Lower leg skin (tissue), 3 donors: ENCODE measurements around the gene PDLIM5.
"Not testable (repeated sequence)": the region's sequence is repeated elsewhere in the genome, so short reads cannot be mapped to it uniquely, and the experiment has no call there.

Experiments
- CTCF ChIP-seq, 3 donors: fragments of 450-650 bp; IDR thresholded peaks; one replicate each; pipeline ENCODE4 v1.5.1; 2016; ENCODE audit warnings: antibody characterized with exemption in 3 of 3, mild to moderate bottlenecking in 3 of 3, moderate library complexity in 2 of 3
- POLR2A ChIP-seq, 2 donors: fragments of 450-650 bp; IDR thresholded peaks; one replicate each; pipeline ENCODE4 v1.6.1; 2016 to 2017; ENCODE audit warnings: antibody characterized with exemption in 2 of 2, mild to moderate bottlenecking in 1 of 2, moderate library complexity in 1 of 2

- TF ChIP-seq CTCF, POLR2A (IDR thresholded peaks at IDR 0.05): not testable (repeated sequence)
Observed at GRCh38 chr4:94665021-94665420, 213.3 kb downstream of the PDLIM5 start.
